GM19397 (cell line): Measurements from ENCODE around the gene ISOC2.
"Not testable (repeated sequence)": the region's sequence is repeated elsewhere in the genome, so short reads cannot be mapped to it uniquely, and the experiment has no call there.

Experiments used
- ATAC-seq: cut with Tn5 transposase; IDR thresholded peaks from one replicate; pipeline ENCODE4 v1.9.1; 2021; ENCODE audit warnings: mild to moderate bottlenecking, moderate library complexity; ENCODE audit not compliant: unreplicated experiment

Gene ISOC2

DNA sequence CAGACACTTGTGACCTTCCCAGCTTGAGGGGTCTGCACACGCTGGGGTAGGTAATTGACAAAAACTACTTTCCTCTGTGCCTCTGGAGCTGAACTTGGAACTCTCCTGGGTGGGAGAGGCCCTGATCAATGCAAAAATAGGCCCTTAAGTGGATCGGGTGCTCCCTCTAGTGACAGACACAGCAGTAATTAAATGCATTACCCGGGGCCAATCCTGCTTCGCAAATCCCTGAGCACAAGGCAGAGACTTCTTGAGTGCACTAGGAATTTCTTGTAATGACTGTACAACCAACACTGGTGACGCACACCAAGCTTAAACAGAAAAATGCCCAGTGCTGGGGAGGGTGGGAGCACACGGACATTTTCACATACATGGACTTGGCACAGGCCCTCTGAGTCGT, 43.3 kb downstream of the ISOC2 start:
- ATAC-seq: no peak

DNA sequence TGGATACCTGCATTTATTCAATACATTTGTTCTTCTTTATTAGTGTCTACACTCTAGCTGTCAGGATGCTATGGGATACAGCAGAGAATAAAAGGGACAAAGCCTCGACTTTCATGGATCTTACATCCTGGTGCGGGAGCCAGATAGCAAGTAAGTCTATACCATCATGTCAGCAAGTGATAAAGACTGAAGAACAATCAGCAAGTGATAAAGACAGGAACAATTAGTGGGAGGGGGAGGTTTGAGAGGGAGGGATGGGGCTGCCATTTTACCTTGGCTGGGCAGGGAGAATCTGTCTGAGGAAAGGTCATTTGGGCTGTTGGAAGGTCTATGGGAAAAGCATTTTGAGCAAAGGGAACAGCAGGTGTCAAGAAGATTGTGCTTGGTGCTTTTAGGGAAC, 51.3 kb downstream of the ISOC2 start:
- ATAC-seq: no peak

DNA sequence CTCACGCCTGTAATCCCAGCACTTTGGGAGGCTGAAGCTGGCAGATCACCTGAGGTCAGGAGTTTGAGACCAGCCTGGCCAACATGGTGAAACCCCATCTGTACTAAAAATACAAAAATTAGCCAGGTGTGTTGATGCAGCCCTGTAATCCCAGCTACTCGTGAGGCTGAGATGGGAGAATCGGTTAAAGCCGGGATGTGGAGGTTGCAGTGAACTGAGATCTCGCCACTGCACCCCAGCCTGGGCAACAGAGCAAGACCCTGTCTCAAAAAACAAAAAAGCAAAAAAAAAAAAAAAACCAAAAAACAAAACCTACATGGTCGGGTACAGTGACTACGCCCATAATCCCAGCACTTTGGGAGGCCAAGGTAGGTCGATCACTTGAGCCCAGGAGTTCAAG, 52.3 kb downstream of the ISOC2 start:
- not testable (repeated sequence) for ATAC-seq

DNA sequence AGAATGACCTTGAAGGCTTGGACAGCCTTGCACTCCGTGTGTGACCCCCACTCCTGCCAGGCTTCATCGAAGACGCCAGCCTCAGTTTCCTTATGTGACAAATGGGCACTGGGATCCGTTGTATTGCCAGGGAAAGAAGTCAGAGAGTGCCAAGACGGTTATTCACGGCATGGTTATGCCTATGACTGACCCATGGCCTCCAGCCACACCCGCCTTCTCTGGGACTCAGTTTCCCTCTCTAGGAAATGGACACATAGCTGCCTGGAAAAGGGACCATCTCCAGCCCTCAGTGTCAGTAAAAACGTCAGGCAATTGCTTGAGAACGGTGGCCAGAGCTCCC, 52.9 kb downstream of the ISOC2 start:
- ATAC-seq: no peak

DNA sequence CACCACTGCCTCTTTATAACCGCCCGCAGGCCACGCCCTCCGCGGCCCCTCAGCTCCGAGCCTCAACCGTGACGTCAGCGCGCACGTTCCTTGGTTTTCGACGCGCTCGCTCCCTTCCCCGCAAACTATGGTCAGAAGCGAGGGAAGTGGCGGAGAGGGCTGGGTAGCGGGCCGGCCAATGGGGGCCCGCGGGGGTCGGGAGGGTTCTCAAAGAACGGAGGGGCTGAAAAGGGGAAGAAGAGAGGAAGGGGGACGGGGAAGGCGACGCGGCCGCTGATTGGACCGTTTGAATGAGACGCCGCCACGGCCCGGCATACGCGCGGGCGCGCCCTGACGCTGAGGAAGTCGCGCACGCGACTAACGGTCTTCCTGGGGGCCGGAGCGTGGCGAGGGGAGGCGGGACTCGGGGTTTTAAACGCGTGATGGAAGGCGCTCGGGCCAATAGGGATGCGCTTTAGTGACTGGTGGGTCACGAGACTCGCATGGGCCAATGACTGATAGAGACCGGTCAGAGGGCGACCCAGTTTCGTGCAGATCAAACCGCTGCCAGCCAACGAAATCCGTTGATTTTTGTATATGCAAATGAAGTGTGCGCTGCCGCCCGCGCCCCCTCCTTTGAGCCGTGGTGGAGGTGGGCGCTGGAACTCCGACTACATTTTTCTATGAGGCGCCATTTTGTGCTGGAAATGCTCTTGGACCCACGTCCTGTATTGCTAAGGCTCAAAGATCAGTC, 53.5 kb downstream of the ISOC2 start:
- peak; percentile 83 for ATAC-seq

DNA sequence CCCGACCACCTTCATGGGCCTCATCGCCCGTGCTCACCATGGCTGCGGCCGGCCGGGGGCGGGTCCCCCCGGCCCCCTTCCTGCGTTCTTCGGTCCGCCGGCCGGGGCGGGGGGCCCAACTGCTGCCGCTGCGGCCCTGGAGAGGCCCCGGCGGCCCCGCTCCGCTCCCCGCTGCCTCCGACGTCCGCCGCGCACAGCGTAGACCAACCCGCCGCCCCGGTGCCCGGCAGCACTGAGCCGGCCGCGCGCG, 54.0 kb downstream of the ISOC2 start, which contains the start of gene UBE2S:
Gene UBE2S, minus strand, starts transcription at position 239 of the 250 bp plus-strand sequence. Its CDS starts 199 bp downstream, at position 40.
- ATAC-seq: peak; percentile 27

DNA sequence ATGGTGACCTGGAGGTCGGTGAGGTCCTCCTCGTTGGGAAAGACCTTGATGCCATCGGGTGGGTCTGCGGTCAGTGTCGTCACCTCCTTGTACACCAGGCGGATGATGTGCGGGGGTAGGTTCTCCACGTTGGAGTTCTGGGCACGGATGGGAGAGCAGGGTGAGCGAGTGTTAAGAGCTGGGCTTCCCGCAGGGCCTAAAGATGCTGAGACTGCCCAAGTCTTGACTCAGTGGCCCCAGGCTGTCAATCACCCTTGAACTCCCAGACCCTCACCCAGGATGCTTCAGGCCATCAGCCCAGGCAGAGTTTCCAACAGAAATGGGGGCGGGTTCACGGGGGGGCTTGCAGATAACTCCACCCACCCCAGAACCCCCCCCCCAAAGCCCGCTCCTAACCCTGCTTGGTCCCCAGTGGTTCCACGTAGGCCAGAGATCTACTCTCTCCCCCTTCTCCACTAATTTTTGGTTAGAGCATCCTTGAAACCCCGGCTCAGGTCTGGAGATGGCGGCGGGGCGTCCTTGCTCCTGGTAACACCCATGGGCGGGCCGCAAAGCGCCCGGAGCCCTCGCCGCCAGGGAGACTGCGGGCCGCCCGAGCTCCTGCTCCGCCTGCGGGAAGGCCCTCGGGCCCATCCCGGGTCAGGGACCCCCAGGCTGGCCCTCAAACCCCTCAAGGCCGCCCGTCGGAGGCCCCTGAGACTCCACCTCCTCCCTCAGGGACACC, 54.5 kb downstream of the ISOC2 start:
- ATAC-seq: no peak

DNA sequence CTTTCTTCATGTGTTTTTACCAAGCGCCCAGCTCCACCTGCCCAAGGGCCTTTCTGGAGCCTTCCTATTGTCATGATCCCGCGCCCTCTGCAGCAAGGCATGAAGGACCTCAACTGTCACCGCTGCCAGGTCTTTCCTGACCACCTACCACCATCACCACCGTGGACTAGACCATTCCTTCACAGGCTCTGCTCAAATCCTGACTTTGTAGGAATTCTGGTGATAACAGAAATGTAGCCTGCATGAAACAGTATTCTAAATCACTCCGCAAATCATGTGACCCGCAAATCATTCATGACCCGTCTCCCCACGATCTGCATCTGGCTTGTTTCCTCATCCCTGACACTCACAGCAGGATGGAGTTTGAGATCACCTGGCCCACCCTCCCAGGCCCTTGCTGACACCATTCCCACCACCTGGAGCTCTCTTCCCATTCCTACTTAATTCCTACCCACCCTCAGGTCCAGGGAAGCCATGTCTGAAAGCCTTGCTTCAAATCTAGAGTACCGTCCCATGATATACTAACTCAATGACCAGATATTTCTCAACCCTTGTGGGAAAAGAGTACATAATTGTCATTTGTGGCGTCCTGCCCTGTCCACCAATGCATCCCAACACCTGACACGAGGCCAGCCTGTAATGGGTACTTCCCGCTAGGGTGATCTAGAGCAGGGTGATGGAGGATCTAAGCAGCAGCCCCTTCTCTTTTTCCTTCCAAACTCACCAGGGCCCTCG, 55.2 kb downstream of the ISOC2 start:
- no peak for ATAC-seq

DNA sequence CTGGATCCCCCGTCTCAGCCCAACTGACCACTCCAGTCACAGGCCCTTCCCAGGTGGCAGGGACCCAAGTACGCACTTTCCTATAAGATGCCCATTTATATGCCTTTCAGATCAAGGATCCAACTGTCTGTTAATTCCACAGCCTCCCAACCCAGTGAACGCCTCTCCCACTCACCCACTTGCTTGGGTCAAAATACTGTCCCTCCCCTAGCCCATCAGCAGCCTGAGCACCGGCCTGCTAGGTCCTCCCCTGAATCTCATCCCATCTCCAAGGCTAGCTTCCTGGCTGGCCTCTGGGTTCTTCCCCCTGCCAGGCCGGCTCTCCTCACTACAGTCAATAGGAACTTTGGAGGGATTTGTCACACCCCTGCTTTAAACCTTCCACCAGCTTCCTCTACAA, 55.8 kb downstream of the ISOC2 start:
- no peak for ATAC-seq
